ENCODE results near the gene SPNS2.

DNA sequence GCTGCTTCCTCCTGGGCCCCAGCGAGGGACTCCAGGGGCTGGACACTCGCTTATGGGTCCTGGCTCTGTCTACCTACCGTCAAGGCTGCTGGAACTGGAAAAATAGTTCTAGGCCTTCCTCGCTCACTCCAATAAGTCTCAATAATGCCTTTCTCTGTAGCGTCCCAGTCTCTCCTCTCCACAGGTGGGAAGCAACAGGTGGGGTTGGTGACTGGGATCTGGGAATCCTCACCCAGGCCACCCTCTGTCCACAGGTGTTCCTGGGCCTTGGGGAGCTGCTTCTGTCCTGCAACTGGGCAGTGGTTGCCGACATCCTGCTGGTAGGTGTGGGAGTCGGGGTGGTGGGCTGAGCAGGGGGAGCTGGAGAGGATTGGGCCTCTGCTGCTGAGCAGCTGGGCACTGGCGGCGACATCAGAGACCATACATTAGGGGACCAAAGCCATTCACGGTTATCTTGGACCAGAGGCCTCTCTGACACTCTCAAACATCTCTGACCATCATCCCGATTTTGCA is 20.3 kb upstream of the SPNS2 start:
- TF ChIP-seq POLR2AphosphoS5 (IDR thresholded peaks at IDR 0.05; ENCODE audit: borderline replicate concordance, low read depth, low read length) = no peak
- no peak for TF ChIP-seq EZH2 (IDR thresholded peaks at IDR 0.05)
- no peak for TF ChIP-seq FOXP2 (optimal IDR thresholded peaks at IDR 0.05; ENCODE audit: control extremely low read depth, extremely low read length, insufficient read depth)

All from SK-N-MC (cell line).